ENCODE results near the gene MAGI3. TPM values are rescaled to one million over a fixed set of nuclear protein-coding genes. Genes with fewer than 3 reads are reported as not detected.
"Not testable (repeated sequence)": the region's sequence is repeated elsewhere in the genome, so short reads cannot be mapped to it uniquely, and the experiment has no call there.

Gene MAGI3
- total and polyA plus RNA-seq, 3 donors from 2014 or later, result 15.8 to 18.9 (median 18.8) TPM

- Histone ChIP-seq H3K4me3 (no peak overlapping the region), H3K36me3 (ENCODE audit: low read depth, missing control alignments) (no peaks in the 10 kb centered on the region), H3K4me1 (no peaks in the 10 kb centered on the region), H3K27ac (no peak overlapping the region), H3K9me3 (no peaks in the 10 kb centered on the region), H3K27me3 (no peaks in the 10 kb centered on the region)
- TF ChIP-seq POLR2A (IDR thresholded peaks at IDR 0.05), result no peak
- no peak for TF ChIP-seq CTCF (IDR thresholded peaks at IDR 0.05)
- no peak for DNase-seq
- WGBS, 2 donors, result 94 to 95% methylated on average over 3 of the region's 3 CpGs
- intact Hi-C loops (cut with DNase I; ENCODE audit: low total_unique reads), result no loop called here
These were observed 311.1 kb downstream of the MAGI3 start for GRCh38 chr1:113701429-113701828.

- H3K27ac ChIP-seq, result no peak overlapping the region
- intact Hi-C loops (cut with DNase I; ENCODE audit: low total_unique reads), result no loop called here
- no peaks in the 10 kb centered on the region for H3K27me3 ChIP-seq
- DNase-seq, result no peak
- no peak for TF ChIP-seq CTCF (IDR thresholded peaks at IDR 0.05)
- TF ChIP-seq POLR2A (IDR thresholded peaks at IDR 0.05), result no peak
- no peaks in the 10 kb centered on the region for H3K9me3 ChIP-seq
- H3K4me1 ChIP-seq, result no peaks in the 10 kb centered on the region
- no peaks in the 10 kb centered on the region for H3K36me3 ChIP-seq (ENCODE audit: low read depth, missing control alignments)
- no peak overlapping the region for H3K4me3 ChIP-seq
- 88 to 98% methylated on average over 3 of the region's 3 CpGs for WGBS, 2 donors
These were observed 324.4 kb downstream of the MAGI3 start for GRCh38 chr1:113714606-113715269.

- WGBS, 2 donors, result 94 to 95% methylated on average over 6 of the region's 6 CpGs
- H3K36me3 ChIP-seq (ENCODE audit: low read depth, missing control alignments); H3K9me3 ChIP-seq; H3K27me3 ChIP-seq; H3K27ac ChIP-seq; intact Hi-C loops (cut with DNase I; ENCODE audit: low total_unique reads); H3K4me3 ChIP-seq; DNase-seq; H3K4me1 ChIP-seq: not testable (repeated sequence)
These were observed 327.2 kb downstream of the MAGI3 start for GRCh38 chr1:113717506-113717905.

- H3K27ac ChIP-seq; H3K27me3 ChIP-seq; intact Hi-C loops (cut with DNase I; ENCODE audit: low total_unique reads); H3K36me3 ChIP-seq (ENCODE audit: low read depth, missing control alignments); H3K9me3 ChIP-seq; H3K4me1 ChIP-seq; H3K4me3 ChIP-seq; DNase-seq: not testable (repeated sequence)
- 94 to 100% methylated on average over 4 to 5 of the region's 5 CpGs for WGBS, 2 donors
These were observed 328.3 kb downstream of the MAGI3 start for GRCh38 chr1:113718621-113719020.

DNA sequence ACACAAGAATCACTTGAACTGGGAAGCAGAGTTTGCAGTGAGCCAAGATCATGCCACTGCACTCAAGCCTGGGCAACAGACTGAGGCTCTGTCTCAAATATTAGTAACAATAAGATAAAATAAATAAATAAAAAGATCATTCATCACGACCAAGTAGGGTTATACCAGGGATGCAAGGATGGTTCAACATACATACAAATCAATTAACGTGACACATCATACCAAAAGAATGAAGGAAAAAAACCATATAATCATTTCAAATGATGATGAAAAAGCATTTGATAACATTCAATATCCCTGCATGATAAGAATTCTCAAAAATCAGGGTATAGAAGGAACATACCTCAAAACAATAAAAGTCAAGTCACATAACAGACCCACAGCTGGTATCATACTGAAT lies 330.7 kb downstream of the MAGI3 start:
- TF ChIP-seq CTCF (IDR thresholded peaks at IDR 0.05) (no peak), POLR2A (IDR thresholded peaks at IDR 0.05) (no peak)
- Histone ChIP-seq H3K27me3 (no peaks in the 10 kb centered on the region), H3K4me3 (no peak overlapping the region), H3K27ac (no peak overlapping the region), H3K9me3 (no peaks in the 10 kb centered on the region), H3K36me3 (ENCODE audit: low read depth, missing control alignments) (no peaks in the 10 kb centered on the region), H3K4me1 (no peaks in the 10 kb centered on the region)
- no peak for DNase-seq
- WGBS, 2 donors, result 95 to 100% methylated on average over 2 of the region's 2 CpGs
- intact Hi-C loops (cut with DNase I; ENCODE audit: low total_unique reads), result no loop called here

GRCh38 chr1:113732802-113733201 lies 342.5 kb downstream of the MAGI3 start:
- Histone ChIP-seq H3K9me3 (no peaks in the 10 kb centered on the region), H3K27me3 (no peaks in the 10 kb centered on the region), H3K36me3 (ENCODE audit: low read depth, missing control alignments) (no peaks in the 10 kb centered on the region), H3K4me1 (no peaks in the 10 kb centered on the region), H3K27ac (no peak overlapping the region), H3K4me3 (no peak overlapping the region)
- TF ChIP-seq CTCF (IDR thresholded peaks at IDR 0.05) (no peak), POLR2A (IDR thresholded peaks at IDR 0.05) (no peak)
- WGBS, 2 donors, result 89 to 94% methylated on average over 5 of the region's 5 CpGs
- intact Hi-C loops (cut with DNase I; ENCODE audit: low total_unique reads), result no loop called here
- no peak for DNase-seq
